GM13976 (cell line): Measurements from ENCODE around the gene CDK18.

Experiments used
- DNase-seq: peaks from one replicate; pipeline ENCODE4 v3.0.0; 2012; ENCODE audit warnings: low spot score
- CTCF ChIP-seq: IDR thresholded peaks from 2 replicates; pipeline ENCODE4 v1.5.1; 2012; ENCODE audit warnings: borderline replicate concordance, mild to moderate bottlenecking; ENCODE audit not compliant: insufficient read depth; ENCODE audit errors: extremely low read depth, missing control alignments, control extremely low read depth
- in situ Hi-C: fragments of 300-500 bp; cut with MboI; formaldehyde crosslinking; loops from one replicate; pipeline ENCODE4 v1.12.0; 2022; ENCODE audit warnings: low sequenced_read_pairs, mixed read lengths, inconsistent platforms; ENCODE audit not compliant: unreplicated experiment

CDK18 gene

GRCh38 chr1:205578780-205579571 is 74.5 kb downstream of the CDK18 start:
- no peak for TF ChIP-seq CTCF

GRCh38 chr1:205579711-205580110 is 75.2 kb downstream of the CDK18 start:
- in situ Hi-C loops: no loop called here
- no peak for DNase-seq
- TF ChIP-seq CTCF: no peak

More at GRCh38 chr1:205578780-205579571, 74.5 kb downstream of the CDK18 start:
- DNase-seq: no peak
- in situ Hi-C loops: no loop called here

GRCh38 chr1:205580140-205580922 is 75.9 kb downstream of the CDK18 start:
- in situ Hi-C loops: no loop called here

GRCh38 chr1:205580923-205581180 is 76.4 kb downstream of the CDK18 start:
- TF ChIP-seq CTCF: no peak
- in situ Hi-C loops: no loop called here
- DNase-seq: no peak

More at GRCh38 chr1:205580140-205580922, 75.9 kb downstream of the CDK18 start:
- no peak for DNase-seq
- TF ChIP-seq CTCF: no peak

GRCh38 chr1:205581321-205581980 is 77.0 kb downstream of the CDK18 start:
- no peak for DNase-seq
- no peak for TF ChIP-seq CTCF
- in situ Hi-C loops: no loop called here

GRCh38 chr1:205582046-205582445 is 77.6 kb downstream of the CDK18 start:
- no peak for DNase-seq
- no peak for TF ChIP-seq CTCF
- in situ Hi-C loops: no loop called here
